ENCODE measurements around the gene KIFAP3.

- TF ChIP-seq CTCF (IDR thresholded peaks at IDR 0.05) (no peak), EP300 (IDR thresholded peaks at IDR 0.05) (no peak), POLR2A (IDR thresholded peaks at IDR 0.05) (no peak)
Measured at GRCh38 chr1:169884634-169885033, 189.9 kb downstream of the KIFAP3 start.
